ENCODE measurements around the gene CEP170B.

Gene CEP170B

DNA sequence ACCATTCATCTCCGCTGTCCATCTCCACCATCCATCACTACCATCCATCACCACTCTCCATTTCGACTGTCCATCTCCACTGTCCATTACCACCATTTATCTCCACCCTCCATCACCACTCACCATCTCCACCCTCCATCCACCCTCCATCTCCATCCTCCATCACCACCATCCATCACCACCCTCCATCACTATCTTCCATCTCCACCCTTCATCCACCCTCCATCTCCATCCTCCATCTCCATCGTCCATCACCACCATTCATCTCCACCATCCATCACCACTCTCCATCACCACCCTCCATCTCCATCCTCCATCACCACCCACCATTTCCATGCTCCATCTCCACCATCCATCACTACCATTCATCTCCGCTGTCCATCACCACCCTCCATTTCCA is 5.2 kb upstream of the CEP170B start:
- TF ChIP-seq, protein P1, sequence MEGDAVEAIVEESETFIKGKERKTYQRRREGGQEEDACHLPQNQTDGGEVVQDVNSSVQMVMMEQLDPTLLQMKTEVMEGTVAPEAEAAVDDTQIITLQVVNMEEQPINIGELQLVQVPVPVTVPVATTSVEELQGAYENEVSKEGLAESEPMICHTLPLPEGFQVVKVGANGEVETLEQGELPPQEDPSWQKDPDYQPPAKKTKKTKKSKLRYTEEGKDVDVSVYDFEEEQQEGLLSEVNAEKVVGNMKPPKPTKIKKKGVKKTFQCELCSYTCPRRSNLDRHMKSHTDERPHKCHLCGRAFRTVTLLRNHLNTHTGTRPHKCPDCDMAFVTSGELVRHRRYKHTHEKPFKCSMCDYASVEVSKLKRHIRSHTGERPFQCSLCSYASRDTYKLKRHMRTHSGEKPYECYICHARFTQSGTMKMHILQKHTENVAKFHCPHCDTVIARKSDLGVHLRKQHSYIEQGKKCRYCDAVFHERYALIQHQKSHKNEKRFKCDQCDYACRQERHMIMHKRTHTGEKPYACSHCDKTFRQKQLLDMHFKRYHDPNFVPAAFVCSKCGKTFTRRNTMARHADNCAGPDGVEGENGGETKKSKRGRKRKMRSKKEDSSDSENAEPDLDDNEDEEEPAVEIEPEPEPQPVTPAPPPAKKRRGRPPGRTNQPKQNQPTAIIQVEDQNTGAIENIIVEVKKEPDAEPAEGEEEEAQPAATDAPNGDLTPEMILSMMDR (IDR thresholded peaks at IDR 0.05; ENCODE audit: insufficient read depth, low read length, missing control alignments) = no peak
- ChIA-PET POLR2A (no interaction called here), CTCF (no interaction called here)
- DNase-seq (ENCODE audit: low read depth, low spot score) = no peak
- H3K4me3 ChIP-seq (ENCODE audit: low read depth, low read length) = no peak overlapping the region

DNA sequence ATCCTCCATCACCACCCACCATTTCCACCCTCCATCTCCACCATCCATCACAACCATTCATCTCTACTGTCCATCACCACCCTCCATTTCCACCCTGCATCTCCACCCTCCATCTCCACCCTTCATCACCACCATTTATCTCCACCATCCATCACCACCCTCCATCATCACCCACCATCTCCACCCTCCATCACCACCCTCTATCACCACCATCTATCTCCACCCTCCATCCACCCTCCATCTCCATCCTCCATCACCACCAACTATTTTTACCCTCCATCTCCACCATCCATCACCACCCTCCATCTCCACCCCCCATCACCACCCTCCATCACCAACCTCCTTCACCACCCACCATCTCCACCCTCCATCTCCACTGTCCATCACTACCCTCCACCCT is 4.7 kb upstream of the CEP170B start:
- no peak overlapping the region for H3K4me3 ChIP-seq (ENCODE audit: low read depth, low read length)
- ChIA-PET CTCF (no interaction called here), POLR2A (no interaction called here)
- TF ChIP-seq, protein P1 (IDR thresholded peaks at IDR 0.05; ENCODE audit: insufficient read depth, low read length, missing control alignments) = no peak
- no peak for DNase-seq (ENCODE audit: low read depth, low spot score)

DNA sequence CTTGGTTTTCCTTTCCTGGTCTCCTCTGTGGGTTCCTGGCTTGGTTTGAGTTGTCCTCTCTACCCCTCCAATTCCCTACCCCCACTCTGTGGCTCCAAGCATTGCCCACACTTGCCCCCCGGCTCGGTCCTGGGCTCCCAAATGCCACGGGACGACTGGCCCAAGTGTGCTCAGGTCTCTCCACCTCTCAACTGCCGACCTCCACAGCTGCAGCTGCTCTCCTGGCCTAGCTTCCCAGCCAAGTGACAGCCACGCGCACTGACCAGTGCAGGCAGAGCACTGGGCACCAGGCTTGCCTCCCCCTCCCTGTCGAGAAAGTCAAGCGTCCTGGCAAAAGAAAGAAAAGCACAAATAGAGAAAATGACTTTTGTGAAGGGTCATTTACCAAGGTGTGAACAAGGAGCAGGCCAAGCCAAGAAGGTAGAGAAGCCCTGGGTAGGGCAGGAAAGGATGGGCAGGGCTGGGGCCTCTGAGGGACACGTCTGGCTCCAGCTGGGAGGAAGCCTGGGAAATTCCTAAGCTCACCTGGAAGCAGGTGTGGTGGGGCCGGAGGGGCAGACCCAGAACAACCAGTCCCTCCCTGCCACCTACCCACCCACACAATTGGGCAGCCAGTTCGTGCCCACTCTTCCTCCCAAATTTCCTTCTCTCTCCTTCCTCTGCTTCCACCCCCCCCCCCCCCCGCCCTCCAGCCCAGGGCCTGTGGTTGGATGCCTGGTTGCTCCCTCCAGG is 1.8 kb upstream of the CEP170B start:
- POLR2A ChIA-PET = no interaction called here

DNA sequence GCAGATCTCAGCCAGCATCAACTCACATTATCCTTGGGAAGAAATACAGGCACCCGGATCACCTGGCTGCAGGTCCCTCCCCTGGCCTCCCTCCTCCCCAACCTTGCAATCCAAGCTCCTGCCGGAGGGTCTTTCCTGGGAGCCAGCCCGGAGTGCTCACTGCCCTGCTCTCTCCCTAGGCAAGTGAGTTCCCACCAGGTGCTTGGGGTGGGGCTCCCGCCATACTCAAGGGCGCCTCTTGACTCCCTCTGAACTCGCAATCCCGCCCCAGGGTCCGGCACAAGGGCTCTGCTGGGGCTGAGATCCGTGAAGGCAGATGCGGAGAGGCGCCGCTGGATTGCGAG is 1.2 kb upstream of the CEP170B start:
- DNase-seq (ENCODE audit: low read depth, low spot score) = no peak
- POLR2A ChIA-PET = no interaction called here
- TF ChIP-seq, protein P1 (IDR thresholded peaks at IDR 0.05; ENCODE audit: insufficient read depth, low read length, missing control alignments) = no peak
- CTCF ChIA-PET = interaction anchor here (1.8 to 2.5 kb wide), 2 partner anchors 37 to 38 kb away, joined by 5 to 13 read pairs; no protein-coding TSS in a partner anchor
- H3K4me3 ChIP-seq (ENCODE audit: low read depth, low read length) = no peak overlapping the region

More for the DNA sequence above, 1.8 kb upstream of the CEP170B start:
- CTCF ChIA-PET = interaction anchor here (1.3 to 2.5 kb wide), 3 partner anchors 36 to 38 kb away, joined by 3 to 13 read pairs (median 5); no protein-coding TSS in a partner anchor
- no peak for DNase-seq (ENCODE audit: low read depth, low spot score)
- TF ChIP-seq, protein P1 (IDR thresholded peaks at IDR 0.05; ENCODE audit: insufficient read depth, low read length, missing control alignments) = no peak
- H3K4me3 ChIP-seq (ENCODE audit: low read depth, low read length) = no peak overlapping the region

DNA sequence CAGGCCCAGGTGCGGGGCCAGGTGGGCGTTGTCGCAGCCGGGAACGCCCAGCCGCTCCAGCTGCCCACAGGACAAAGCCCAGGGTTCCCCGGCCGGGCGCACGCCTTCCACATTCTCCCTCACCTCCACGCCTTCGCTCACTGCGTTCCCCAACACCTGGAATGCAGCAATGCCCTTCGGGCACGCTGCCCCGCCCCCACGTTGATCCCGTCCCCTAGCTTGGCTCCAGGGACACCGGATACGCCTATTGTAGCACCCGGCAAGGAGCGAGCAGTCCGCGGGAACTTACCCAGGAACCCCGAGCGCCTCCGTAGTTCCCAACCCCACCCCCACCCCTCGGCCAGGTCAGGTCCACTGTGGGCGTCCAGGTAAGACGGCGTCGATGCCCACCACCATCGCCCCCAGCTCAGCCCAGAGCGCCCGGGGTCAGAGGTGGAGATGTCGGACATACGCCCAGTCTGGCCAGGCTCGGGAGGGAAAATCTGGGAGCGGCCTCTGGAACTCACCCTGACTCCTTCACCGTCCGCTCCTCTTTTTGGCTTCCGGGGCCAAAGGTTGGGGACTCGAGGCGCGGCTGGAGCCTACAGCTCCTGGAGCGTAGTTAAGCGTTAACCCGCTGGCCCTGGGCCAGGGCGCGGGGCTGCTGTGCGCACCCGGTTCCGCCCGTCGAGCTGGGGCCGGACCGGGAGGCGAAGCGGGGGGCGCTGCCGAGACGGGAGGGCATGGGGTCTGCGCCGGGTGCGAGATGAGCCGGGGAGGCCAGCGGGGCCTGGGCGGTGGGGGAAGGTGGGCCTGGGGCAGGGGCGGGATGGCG is 594 bp upstream of the CEP170B start:
- CTCF ChIA-PET = interaction anchor here (1.8 to 2.5 kb wide), 2 partner anchors 38 to 39 kb away, joined by 5 to 13 read pairs; no protein-coding TSS in a partner anchor
- H3K4me3 ChIP-seq (ENCODE audit: low read depth, low read length) = peak overlapping the region; percentile 48
- TF ChIP-seq, protein P1 (IDR thresholded peaks at IDR 0.05; ENCODE audit: insufficient read depth, low read length, missing control alignments) = no peak
- no peak for DNase-seq (ENCODE audit: low read depth, low spot score)
- POLR2A ChIA-PET = no interaction called here

Data from AG04449 (cell line).